Umbilical cord (tissue), 2 donors: ENCODE data around the gene DPY19L3. TPM values are rescaled to one million over a fixed set of nuclear protein-coding genes. Genes with fewer than 3 reads are reported as not detected.
A peak's percentile ranks its signal among the peaks of the same experiment; 100 is the strongest.
"Not testable (repeated sequence)": the region's sequence is repeated elsewhere in the genome, so short reads cannot be mapped to it uniquely, and the experiment has no call there.

Source experiments
- DNase-seq: peaks from one replicate; pipeline ENCODE4 v3.0.0-alpha.2; 2015; ENCODE audit warnings: low spot score
- total RNA-seq: library from RNA; depleted of rRNA; stranded (reverse); fragments of >200 nt; gene quantifications from one replicate; pipeline ENCODE4 v1.2.3, GENCODE V29; 2014; ENCODE audit warnings: low replicate concordance; ENCODE audit not compliant: insufficient read depth

The DPY19L3 gene
- total RNA-seq: 27.9 TPM

GRCh38 chr19:32405431-32406160 is at the start of gene DPY19L3:
TSS of gene DPY19L3 (plus strand) at chr19:32405770. CDS start at chr19:32408254, 2,484 bp downstream.
- DNase-seq: peak; percentile 96

DNA sequence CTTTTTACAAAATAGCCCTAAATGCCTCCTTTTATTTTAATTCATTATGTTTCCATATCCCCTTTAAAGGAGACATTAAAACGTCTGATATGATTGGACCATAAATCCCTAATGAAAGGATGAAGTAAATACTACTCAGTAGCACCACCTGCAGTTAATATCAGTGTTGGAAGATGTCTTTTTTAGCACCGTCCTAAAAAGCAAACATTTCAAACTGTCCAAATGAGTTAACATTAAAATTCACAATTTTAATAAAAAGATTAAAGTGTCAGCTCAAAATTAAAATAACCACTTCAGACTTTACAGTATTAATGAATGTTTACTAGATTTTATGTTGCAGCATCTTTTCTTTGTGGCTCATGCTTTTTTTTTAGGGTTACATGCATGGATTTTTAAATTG is 47.9 kb upstream of the DPY19L3 start:
- DNase-seq: no peak

- no peak for DNase-seq
Observed at GRCh38 chr19:32358321-32358720, 47.2 kb upstream of the DPY19L3 start.

DNA sequence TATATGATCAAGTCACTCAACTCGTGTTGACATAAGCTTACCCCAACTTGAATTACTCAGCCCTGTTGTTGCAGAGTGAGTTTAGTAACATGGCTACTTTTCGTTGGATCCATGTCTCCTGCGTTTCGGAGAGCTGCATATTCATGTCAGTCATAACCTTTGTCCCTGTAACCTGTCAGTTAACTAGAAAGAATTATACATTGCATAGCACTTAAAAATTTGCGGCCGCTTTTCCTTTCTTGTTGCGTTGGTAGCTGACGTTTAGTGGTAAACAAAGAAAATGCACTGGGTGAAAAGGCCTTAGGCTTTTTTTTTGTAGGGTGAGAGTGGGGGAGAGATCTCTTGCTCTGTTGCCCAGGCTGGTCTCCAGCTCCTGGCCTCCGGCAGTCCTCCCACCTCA is 46.0 kb upstream of the DPY19L3 start:
- no peak for DNase-seq

DNA sequence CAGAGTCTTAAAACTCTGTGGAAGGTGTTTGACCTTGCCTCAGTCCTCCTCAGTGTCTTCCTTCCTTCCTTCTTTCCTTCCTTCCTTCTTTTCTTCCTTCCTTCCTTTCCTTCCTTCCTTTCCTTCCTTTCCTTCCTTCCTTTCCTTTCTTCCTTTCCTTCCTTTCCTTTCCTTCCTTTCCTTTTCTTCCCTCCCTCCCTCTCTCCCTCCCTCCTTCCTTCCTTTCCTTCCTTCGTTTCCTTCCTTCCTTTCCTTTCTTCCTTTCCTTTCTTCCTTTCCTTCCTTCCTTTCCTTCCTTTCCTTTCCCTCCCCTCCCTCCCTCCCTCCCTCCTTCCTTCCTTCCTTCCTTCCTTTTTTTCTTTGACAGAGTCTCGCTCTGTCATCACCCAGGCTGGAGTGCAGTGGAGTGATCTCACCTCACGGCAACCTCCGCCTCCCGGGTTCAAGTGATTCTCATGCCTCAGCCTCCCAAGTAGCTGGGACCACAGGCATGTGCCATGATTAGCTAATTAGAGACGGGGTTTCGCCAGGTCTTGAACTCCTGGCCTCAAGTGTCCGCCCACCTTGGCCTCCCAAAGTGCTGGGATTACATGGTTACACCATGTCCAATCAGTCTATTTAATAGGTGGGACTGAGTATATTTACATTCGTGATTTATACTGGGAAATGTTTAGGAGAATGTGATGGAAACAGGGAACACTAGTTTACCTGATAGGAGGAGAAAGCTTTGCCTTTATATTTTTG is 43.8 kb upstream of the DPY19L3 start:
- DNase-seq: no peak

DNA sequence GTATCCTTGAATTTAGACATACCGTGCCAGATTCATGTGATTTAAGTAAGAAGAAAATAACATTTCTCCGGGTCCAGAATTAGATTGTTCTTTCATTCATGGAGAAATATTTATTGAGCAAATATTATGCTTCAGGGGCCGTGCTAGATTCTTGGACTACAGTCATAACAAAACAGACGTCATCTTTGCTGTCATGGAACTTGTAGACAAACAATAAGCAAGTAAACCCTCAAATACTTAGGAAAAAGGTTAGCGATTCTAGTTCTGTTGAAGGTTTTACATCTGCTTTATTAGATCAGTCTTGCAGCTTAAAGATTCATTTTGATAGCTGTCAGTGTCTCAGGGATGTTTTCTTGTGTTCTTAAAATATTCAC is 43.3 kb upstream of the DPY19L3 start:
- no peak for DNase-seq

DNA sequence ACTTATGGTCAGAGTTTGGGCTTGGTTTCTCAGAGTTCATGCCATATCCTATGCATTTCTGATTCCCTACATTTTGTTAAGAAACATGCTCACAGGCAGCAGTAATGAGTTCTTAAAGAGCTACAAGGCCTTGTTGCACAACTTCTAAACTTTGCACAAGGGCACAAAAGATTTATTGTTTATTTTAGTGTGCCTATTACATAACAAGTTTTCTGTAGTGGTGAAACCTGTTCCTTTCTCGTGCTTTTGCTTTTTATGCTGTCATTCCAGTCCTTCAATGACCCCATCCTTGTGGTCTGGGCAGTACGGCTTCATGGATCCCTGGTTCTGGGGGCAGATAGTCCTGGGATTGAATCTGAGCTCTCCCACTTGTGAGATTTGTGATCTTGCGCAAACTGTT is 42.4 kb upstream of the DPY19L3 start:
- DNase-seq: no peak

DNA sequence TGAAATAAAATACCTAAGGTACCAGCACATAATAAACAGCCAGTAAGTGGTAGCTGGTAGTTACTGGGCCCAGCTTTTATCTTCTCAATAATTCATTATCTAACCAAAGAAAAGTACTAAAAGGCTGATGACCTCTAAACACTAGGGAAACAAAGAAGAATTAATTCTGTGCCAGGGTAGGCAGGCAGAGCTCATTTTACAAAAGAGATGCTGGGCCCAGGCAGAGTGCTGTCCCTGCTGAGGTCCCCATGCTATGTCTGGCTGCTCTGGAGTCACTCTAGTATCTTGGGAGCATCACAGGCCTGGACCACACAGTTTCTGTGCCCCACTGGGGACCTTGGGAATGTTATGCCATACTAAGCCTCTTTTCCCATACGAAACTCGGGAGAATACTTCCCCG is 41.9 kb upstream of the DPY19L3 start:
- no peak for DNase-seq

DNA sequence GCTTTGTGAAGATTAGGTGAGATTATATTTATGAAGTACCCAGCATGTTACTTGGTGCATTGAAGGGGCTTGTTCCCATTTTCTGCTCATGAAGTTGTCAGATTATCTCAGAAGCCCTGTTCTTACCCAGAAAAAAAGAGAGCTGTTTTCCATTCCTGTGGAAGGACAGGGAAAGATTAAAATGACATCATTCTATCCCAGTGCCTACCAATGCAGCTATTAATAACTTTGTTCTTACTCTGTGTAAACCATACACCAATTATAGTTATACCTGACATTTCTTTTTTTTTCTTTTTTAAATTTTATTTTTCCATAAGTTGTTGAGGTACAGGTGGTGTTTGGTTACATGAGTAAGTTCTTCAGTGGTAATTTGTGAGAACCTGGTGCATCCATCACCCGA is 41.5 kb upstream of the DPY19L3 start:
- no peak for DNase-seq

DNA sequence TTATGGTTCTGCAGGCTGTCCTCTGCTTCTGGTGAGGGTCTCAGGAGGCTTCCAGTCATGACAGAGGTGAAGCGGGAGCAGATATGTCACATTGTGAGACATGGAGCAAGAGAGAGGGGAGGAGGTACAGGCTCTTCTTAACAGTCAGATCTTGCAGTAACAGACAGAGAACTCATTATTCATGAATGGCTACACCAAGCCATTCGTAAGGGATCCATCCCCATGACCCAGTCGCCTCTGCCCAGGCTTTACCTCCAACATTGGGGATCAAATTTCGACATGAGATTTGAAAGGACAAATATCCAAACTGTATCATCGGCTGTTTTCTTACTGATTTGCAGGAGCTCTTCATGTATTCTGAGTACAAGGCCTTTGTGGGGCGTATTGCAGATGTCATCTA is 38.5 kb upstream of the DPY19L3 start:
- DNase-seq: no peak

GRCh38 chr19:32367948-32368536 is 37.5 kb upstream of the DPY19L3 start:
- DNase-seq: no peak

GRCh38 chr19:32368787-32369186 is 36.8 kb upstream of the DPY19L3 start:
- no peak for DNase-seq

DNA sequence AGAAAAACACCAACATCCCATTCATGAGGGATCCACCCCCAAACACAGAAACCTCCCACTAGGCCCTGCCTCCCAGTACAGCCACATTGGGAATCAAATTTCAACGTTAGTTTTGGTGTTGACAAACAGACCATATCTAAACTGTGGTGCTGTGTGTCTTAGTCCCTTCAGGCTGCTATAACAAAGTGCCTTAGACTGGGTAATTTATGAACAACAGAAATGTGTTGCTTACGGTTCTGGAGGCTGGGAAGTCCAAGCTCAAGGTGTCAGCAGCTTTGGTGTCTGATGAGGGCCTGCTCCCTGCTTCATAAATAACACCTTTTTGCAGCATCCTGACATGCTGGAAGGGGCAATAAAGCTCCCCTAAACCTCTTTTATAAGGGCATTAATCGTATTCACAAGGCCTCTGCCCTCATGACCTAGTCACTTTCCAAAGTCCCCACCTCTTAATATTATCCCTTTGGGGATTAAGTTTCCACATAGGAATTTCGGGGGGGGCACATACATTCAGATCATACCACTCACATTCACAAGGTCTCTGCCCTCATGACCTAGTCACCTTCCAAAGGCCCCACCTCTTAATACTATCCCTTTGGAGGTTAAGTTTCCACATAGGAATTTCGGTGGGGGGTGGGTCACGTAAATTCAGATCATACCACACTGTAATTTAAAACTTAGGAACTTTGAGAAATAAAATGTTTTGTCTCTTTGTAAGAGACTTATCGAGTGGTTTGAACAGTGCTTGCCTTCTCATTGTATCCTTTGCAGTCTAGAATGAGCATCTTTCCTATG is 32.6 kb upstream of the DPY19L3 start:
- DNase-seq: no peak

DNA sequence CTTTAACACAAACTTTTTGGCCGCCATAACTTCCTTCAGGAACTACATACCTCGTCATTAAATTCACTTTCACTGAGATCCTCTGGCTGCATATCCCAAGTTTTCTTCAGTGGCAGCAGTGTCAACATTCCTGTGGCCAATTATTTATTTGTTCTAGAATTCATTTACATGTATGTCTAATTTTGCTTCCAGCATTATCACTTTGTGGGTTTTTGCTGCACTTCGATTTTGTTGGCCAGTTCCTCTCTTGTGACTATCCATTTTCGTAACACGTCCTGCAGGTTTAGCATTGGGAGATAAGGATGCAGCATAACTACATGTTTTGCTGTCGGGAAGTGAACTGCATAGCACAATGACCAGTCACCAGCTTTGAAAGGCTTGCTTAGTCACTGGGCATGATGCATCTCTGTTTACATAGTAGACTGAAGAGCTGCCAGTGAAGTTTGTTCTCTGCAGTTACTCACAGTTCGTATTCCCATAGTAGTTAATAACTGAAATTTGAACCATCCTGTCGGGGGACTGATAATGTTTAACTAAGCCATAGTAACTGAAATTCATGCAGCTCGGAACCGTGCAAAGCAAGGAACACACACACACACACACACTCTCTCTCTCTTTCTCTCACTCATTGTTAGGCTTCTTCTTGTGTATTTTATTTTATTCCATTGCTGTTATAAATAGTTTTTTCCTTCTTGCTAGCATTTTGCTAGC is 31.8 kb upstream of the DPY19L3 start:
- DNase-seq: peak; percentile 93

- not testable (repeated sequence) for DNase-seq
Observed at GRCh38 chr19:32374362-32374761, 31.2 kb upstream of the DPY19L3 start.

DNA sequence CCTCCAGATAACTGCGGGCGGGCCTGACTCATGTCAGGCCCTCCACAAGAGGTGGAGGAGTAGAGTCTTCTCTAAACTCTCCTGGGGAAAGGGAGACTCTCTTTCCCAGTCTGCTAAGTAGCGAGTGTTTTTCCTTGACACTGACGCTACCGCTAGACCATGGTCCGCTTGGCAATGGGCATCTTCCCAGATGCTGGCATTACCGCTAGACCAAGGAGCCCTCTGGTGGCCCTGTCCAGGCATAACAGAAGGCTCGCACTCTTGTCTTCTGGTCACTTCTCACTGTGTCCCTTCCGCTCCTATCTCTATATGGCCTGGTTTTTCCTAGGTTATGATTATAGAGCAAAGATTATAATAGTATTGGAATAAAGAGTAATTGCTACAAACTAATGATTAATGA is 28.5 kb upstream of the DPY19L3 start:
- DNase-seq: not testable (repeated sequence)

GRCh38 chr19:32380269-32380668 is 25.3 kb upstream of the DPY19L3 start:
- no peak for DNase-seq

- DNase-seq: no peak
Observed at GRCh38 chr19:32387701-32388392, 17.7 kb upstream of the DPY19L3 start.

DNA sequence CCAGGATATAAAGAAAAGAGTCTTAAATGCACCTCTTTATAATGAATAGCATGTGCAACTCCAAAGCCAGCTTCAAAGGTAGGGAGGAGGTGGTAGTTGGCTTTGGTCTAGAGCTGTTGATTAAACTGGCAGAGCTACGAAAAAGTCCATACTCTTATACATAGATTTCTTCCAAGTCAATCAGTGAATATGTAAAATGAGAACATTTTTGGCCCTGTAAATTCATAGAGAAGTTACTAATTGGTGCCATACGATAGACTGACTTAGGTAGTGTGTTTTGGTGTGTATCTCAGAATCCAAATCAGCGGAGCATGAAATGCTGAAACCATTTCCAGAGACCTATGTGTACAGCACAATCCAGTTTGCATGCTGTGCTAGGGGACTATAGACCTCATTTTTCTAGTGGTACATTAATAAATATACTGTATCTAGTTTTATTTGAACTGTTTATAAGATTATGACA is 17.1 kb upstream of the DPY19L3 start:
- no peak for DNase-seq

GRCh38 chr19:32392901-32393300 is 12.7 kb upstream of the DPY19L3 start:
- DNase-seq: no peak
